ENCODE data around the gene TBC1D9. TPM values are rescaled to one million over a fixed set of nuclear protein-coding genes. Genes with fewer than 3 reads are reported as not detected.

The TBC1D9 gene
- total RNA-seq, 1 donor from 2014 or later, result 36.4 TPM

GRCh38 chr4:140732780-140733179 is 23.4 kb downstream of the TBC1D9 start:
- DNase-seq (ENCODE audit: low spot score, unreplicated experiment), result no peak
- TF ChIP-seq CTCF (IDR thresholded peaks at IDR 0.05; ENCODE audit: unreplicated experiment), result no peak
- no peaks in the 10 kb centered on the region for H3K9me3 Mint-ChIP-seq (ENCODE audit: low read depth)
- H3K4me3 Mint-ChIP-seq (ENCODE audit: low read depth), result no peak overlapping the region
- H3K36me3 Mint-ChIP-seq (ENCODE audit: insufficient read depth), result peaks cover 3% of the 10 kb centered on the region
- H3K27me3 Mint-ChIP-seq, result no peaks in the 10 kb centered on the region
- peaks cover 21% of the 10 kb centered on the region for H3K4me1 Mint-ChIP-seq (ENCODE audit: low read depth)
- no peak overlapping the region for H3K27ac Mint-ChIP-seq

GRCh38 chr4:140729344-140730049 is 26.7 kb downstream of the TBC1D9 start:
- Mint-ChIP-seq H3K4me3 (ENCODE audit: low read depth) (no peak overlapping the region), H3K27ac (peak overlapping the region; percentile 77), H3K9me3 (ENCODE audit: low read depth) (no peaks in the 10 kb centered on the region), H3K27me3 (no peaks in the 10 kb centered on the region), H3K36me3 (ENCODE audit: insufficient read depth) (peaks cover 4% of the 10 kb centered on the region), H3K4me1 (ENCODE audit: low read depth) (peaks cover 33% of the 10 kb centered on the region)
- DNase-seq (ENCODE audit: low spot score, unreplicated experiment), result no peak
- TF ChIP-seq CTCF (IDR thresholded peaks at IDR 0.05; ENCODE audit: unreplicated experiment), result no peak

- Mint-ChIP-seq H3K27ac (peak overlapping the region; percentile 66), H3K27me3 (no peaks in the 10 kb centered on the region), H3K36me3 (ENCODE audit: insufficient read depth) (peaks cover 5% of the 10 kb centered on the region), H3K4me3 (ENCODE audit: low read depth) (peak overlapping the region; percentile 39), H3K4me1 (ENCODE audit: low read depth) (peaks cover 41% of the 10 kb centered on the region), H3K9me3 (ENCODE audit: low read depth) (no peaks in the 10 kb centered on the region)
- TF ChIP-seq CTCF (IDR thresholded peaks at IDR 0.05; ENCODE audit: unreplicated experiment), result no peak
- no peak for DNase-seq (ENCODE audit: low spot score, unreplicated experiment)
Observed at GRCh38 chr4:140726776-140727500, 29.2 kb downstream of the TBC1D9 start.

GRCh38 chr4:140725556-140725955 is 30.6 kb downstream of the TBC1D9 start:
- TF ChIP-seq CTCF (IDR thresholded peaks at IDR 0.05; ENCODE audit: unreplicated experiment), result no peak
- Mint-ChIP-seq H3K4me3 (ENCODE audit: low read depth) (no peak overlapping the region), H3K9me3 (ENCODE audit: low read depth) (no peaks in the 10 kb centered on the region), H3K27me3 (no peaks in the 10 kb centered on the region), H3K4me1 (ENCODE audit: low read depth) (peaks cover 53% of the 10 kb centered on the region), H3K36me3 (ENCODE audit: insufficient read depth) (peaks cover 5% of the 10 kb centered on the region), H3K27ac (peak overlapping the region; percentile 61)
- no peak for DNase-seq (ENCODE audit: low spot score, unreplicated experiment)

- H3K4me3 Mint-ChIP-seq (ENCODE audit: low read depth), result no peak overlapping the region
- peaks cover 5% of the 10 kb centered on the region for H3K36me3 Mint-ChIP-seq (ENCODE audit: insufficient read depth)
- no peaks in the 10 kb centered on the region for H3K27me3 Mint-ChIP-seq
- no peak overlapping the region for H3K27ac Mint-ChIP-seq
- no peak for DNase-seq (ENCODE audit: low spot score, unreplicated experiment)
- H3K9me3 Mint-ChIP-seq (ENCODE audit: low read depth), result no peaks in the 10 kb centered on the region
- TF ChIP-seq CTCF (IDR thresholded peaks at IDR 0.05; ENCODE audit: unreplicated experiment), result no peak
- H3K4me1 Mint-ChIP-seq (ENCODE audit: low read depth), result peaks cover 53% of the 10 kb centered on the region
Observed at GRCh38 chr4:140724760-140725159, 31.4 kb downstream of the TBC1D9 start.

Data from progenitor cell of endocrine pancreas (in vitro differentiated cells).